Naive thymus-derived CD4-positive, alpha-beta T cell (primary cell): ENCODE measurements around the gene ACOT9. TPM values are rescaled to one million over a fixed set of nuclear protein-coding genes. Genes with fewer than 3 reads are reported as not detected.
"Not testable (repeated sequence)": the region's sequence is repeated elsewhere in the genome, so short reads cannot be mapped to it uniquely, and the experiment has no call there.

Experiments used
- ATAC-seq: fragments of 150-1000 bp; cut with Tn5 transposase; 2 replicates; pipeline ENCODE4 v1.10.0; 2021; ENCODE audit warnings: mild to moderate bottlenecking, moderate library complexity
- CTCF ChIA-PET: fragments of 350-600 bp; sonication (Branson Sonifier 250); formaldehyde crosslinking; loops from one replicate; lab custom pipeline; 2021; ENCODE audit warnings: antibody characterized with exemption; lab: Charles Lee
- POLR2A ChIA-PET: fragments of 350-600 bp; sonication (Branson Sonifier 250); formaldehyde crosslinking; loops from one replicate; lab custom pipeline; 2021; ENCODE audit warnings: antibody characterized with exemption, inconsistent platforms; lab: Charles Lee
- DNase-seq, 9 donors: peaks; one replicate each; pipeline versions ENCODE4 v3.0.0 to v3.0.0-alpha.2; 2020 to 2022; ENCODE audit warnings: mixed read lengths in 1 of 9
- H3K27ac ChIP-seq: one replicate; pipeline ENCODE4 v1.7.0; 2013; ENCODE audit warnings: mild to moderate bottlenecking, low read depth, low read length, moderate library complexity
- H3K27me3 ChIP-seq, 2 donors: one replicate each; pipeline ENCODE4 v1.7.0; 2013; ENCODE audit warnings: low read length in 2 of 2, mild to moderate bottlenecking in 2 of 2, moderate library complexity in 2 of 2; ENCODE audit not compliant: control insufficient read depth in 2 of 2, insufficient read depth in 2 of 2
- H3K36me3 ChIP-seq, 3 experiments: 1 replicate in 2 of 3; 2 replicates in 1 of 3; pipeline ENCODE4 v1.7.0; 2013; ENCODE audit warnings: low read length in 3 of 3, mild to moderate bottlenecking in 3 of 3, moderate library complexity in 1 of 3; ENCODE audit not compliant: insufficient read depth in 3 of 3, control insufficient read depth in 2 of 3
- H3K4me1 ChIP-seq, 2 donors: one replicate each; pipeline ENCODE4 v1.7.0; 2013; ENCODE audit warnings: low read length in 2 of 2, mild to moderate bottlenecking in 2 of 2, moderate library complexity in 1 of 2; ENCODE audit not compliant: control insufficient read depth in 2 of 2, insufficient read depth in 2 of 2
- H3K4me3 ChIP-seq: 2 replicates; pipeline ENCODE4 v1.7.0; 2013; ENCODE audit warnings: mild to moderate bottlenecking, low read length
- H3K9me3 ChIP-seq, 3 experiments: 1 replicate in 2 of 3; 2 replicates in 1 of 3; pipeline ENCODE4 v1.7.0; 2013; ENCODE audit warnings: low read length in 3 of 3; ENCODE audit not compliant: control insufficient read depth in 2 of 3
- H3K27ac Mint-ChIP-seq, 9 donors: one replicate each; pipeline ENCODE4 v1.8.0; 2020 to 2022; ENCODE audit warnings: mixed read lengths in 9 of 9, mild to moderate bottlenecking in 8 of 9, moderate library complexity in 5 of 9, inconsistent platforms in 2 of 9
- H3K27me3 Mint-ChIP-seq, 5 donors: one replicate each; pipeline ENCODE4 v1.8.0; 2021 to 2022; ENCODE audit warnings: mixed read lengths in 5 of 5, mild to moderate bottlenecking in 1 of 5
- H3K36me3 Mint-ChIP-seq, 5 donors: one replicate each; pipeline ENCODE4 v1.8.0; 2020 to 2022; ENCODE audit warnings: mixed read lengths in 5 of 5, mild to moderate bottlenecking in 3 of 5, inconsistent platforms in 1 of 5
- H3K4me1 Mint-ChIP-seq, 7 donors: one replicate each; pipeline ENCODE4 v1.8.0; 2020 to 2022; ENCODE audit warnings: mixed read lengths in 7 of 7, mild to moderate bottlenecking in 3 of 7, inconsistent platforms in 1 of 7
- H3K4me3 Mint-ChIP-seq, 10 donors: one replicate each; pipeline ENCODE4 v1.8.0; 2020 to 2022; ENCODE audit warnings: mild to moderate bottlenecking in 10 of 10, mixed read lengths in 10 of 10, moderate library complexity in 6 of 10, inconsistent platforms in 2 of 10
- H3K9me3 Mint-ChIP-seq, 11 donors: one replicate each; pipeline ENCODE4 v1.8.0; 2020 to 2022; ENCODE audit warnings: mixed read lengths in 11 of 11, mild to moderate bottlenecking in 4 of 11, inconsistent platforms in 1 of 11, moderate library complexity in 1 of 11
- intact Hi-C, 2 donors: fragments of 100-400 bp; cut with micrococcal nuclease; formaldehyde crosslinking; loops; one replicate each; pipeline ENCODE4 v1.15.1; 2023
- polyA plus RNA-seq, 2 donors: library from polyadenylated mRNA; unstranded; fragments of 300-500 nt; fragmentation: Illumina TruSeq; gene quantifications; one replicate each; pipeline ENCODE4 v1.2.3, GENCODE V29; 2021
- total RNA-seq, 6 experiments: library from RNA in 5 of 6; stranded (reverse) in 5 of 6; gene quantifications; 1 replicate in 5 of 6; 2 replicates in 1 of 6; pipeline ENCODE4 v1.2.3 and lab custom pipeline; 2021 to 2026

ACOT9 gene
- total and polyA plus RNA-seq, 7 experiments from 2014 or later: 5.9 to 40.1 (median 9.0) TPM

DNA sequence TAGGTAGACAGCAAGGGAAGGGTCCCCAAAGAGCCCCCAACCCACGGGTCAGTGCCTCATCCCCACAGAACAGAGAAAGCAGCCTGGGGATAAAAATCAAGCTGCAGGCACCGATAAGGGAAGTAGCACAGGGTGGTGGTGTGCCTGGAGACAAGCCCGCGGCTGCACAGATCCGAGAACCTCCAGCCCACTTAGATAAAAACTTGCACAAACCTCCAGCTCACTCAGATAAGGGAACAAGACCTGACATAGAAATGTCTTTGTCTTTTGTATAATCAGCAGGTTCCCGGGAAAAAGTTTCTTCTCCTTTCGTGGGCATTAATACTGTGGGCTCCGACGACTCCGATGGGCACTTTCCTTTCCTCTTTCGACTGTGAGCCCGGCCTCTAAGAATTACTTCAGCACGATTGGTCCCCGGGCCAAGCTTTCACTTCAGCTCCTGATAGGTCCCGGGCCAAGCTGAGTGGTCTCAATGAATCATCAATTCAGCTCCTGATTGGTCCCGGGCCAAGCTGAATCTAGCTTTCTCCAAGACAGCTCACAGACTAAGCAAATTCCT is 43.4 kb downstream of the ACOT9 start:
- intact Hi-C loops: loop anchor here in 1 of 2 donors (10.0 kb wide), 1 partner anchor 355 kb away; the partner anchor contains the start of gene EIF2S3
- Histone ChIP-seq H3K36me3 (no peaks in the 10 kb centered on the region), H3K4me1 (no peaks in the 10 kb centered on the region), H3K27me3 (no peaks in the 10 kb centered on the region), H3K9me3 (no peaks in the 10 kb centered on the region), H3K27ac (no peak overlapping the region), H3K4me3 (no peak overlapping the region)
- Mint-ChIP-seq H3K36me3 (peaks cover 0 to 11% (median 6%) of the 10 kb centered on the region in 5 donors), H3K4me1 (peaks cover 0 to 4% (median 0%) of the 10 kb centered on the region in 7 donors), H3K9me3 (no peaks in the 10 kb centered on the region), H3K4me3 (peak overlapping the region in 9 of 10 donors; percentile 21 to 78 (median 65)), H3K27ac (peak overlapping the region in 1 of 9 donors; percentile 67), H3K27me3 (no peaks in the 10 kb centered on the region)
- CTCF ChIA-PET: interaction anchor here (2.7 kb wide), 1 partner anchor 202 kb away, joined by 9 read pairs; no protein-coding TSS in a partner anchor
- DNase-seq (peak in 1 of 9 donors; percentile 7), ATAC-seq (peak; percentile 64)
- POLR2A ChIA-PET: interaction anchor here (0.8 kb wide), 1 partner anchor 234 kb away, joined by 3 read pairs; no protein-coding TSS in a partner anchor

DNA sequence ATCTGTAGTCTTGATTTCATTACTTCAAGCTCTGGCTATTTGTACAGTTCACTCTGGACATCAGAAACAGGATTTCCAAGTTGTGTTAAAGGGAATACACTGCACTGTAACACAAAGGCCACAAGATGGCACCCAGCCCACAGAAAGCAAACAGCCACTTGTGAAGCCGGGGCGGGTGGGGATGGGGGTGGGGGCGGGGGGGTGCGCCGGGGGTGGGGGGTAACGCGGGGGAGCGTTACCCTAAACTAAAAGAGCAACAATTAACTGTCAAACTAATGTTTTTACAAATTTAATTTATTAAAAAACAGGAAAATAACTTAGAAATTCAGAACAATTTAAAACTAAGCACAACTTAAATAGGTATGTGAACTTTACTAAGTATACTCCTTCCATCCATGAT is 48.5 kb downstream of the ACOT9 start:
- ChIA-PET CTCF (interaction anchor here (5.4 kb wide), 1 partner anchor 208 kb away, joined by 36 read pairs; no protein-coding TSS in a partner anchor), POLR2A (no interaction called here)
- Mint-ChIP-seq H3K4me3 (no peak overlapping the region), H3K27ac (no peak overlapping the region), H3K27me3 (no peaks in the 10 kb centered on the region), H3K36me3 (no peaks in the 10 kb centered on the region), H3K4me1 (peaks cover 0 to 4% (median 0%) of the 10 kb centered on the region in 7 donors), H3K9me3 (no peaks in the 10 kb centered on the region)
- Histone ChIP-seq H3K4me1 (no peaks in the 10 kb centered on the region), H3K27me3 (no peaks in the 10 kb centered on the region), H3K27ac (no peak overlapping the region), H3K9me3 (no peaks in the 10 kb centered on the region), H3K36me3 (no peaks in the 10 kb centered on the region), H3K4me3 (no peak overlapping the region)
- ATAC-seq (peak; percentile 78), DNase-seq (peak in 7 of 9 donors; percentile 7 to 40 (median 34))
- intact Hi-C loops: loop anchor here (1.0 to 10.0 kb wide), 5 partner anchors 62 to 360 kb away; partner anchors contain the start of gene EIF2S3 (in 2 of the 2)

DNA sequence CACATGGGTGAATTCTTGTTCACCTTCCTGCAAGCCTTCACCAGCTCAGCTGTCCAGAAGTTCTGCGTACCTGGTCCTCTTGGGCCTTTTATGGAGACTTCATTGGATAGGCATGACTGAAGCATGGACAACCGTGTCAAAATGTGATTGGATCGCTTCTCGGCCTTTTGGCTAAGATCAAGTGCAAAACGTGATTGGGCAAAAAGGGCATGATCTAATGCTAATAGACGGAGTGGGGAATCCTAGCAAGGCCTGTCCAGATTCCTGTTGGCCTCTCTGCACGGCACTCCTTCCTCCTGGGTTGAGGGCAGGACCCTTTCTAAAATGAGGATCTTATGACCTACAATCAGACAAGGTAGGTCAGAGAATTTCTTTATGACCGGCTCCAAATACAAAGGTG is 50.9 kb downstream of the ACOT9 start:
- Mint-ChIP-seq H3K27me3 (no peaks in the 10 kb centered on the region), H3K4me3 (no peak overlapping the region), H3K4me1 (peaks cover 0 to 4% (median 0%) of the 10 kb centered on the region in 7 donors), H3K36me3 (peaks cover 0 to 3% (median 0%) of the 10 kb centered on the region in 5 donors), H3K27ac (no peak overlapping the region), H3K9me3 (no peaks in the 10 kb centered on the region)
- Histone ChIP-seq H3K36me3 (peaks cover 0 to under 1% (median 0%) of the 10 kb centered on the region in 3 experiments), H3K27me3 (no peaks in the 10 kb centered on the region), H3K4me1 (no peaks in the 10 kb centered on the region), H3K4me3 (no peak overlapping the region), H3K27ac (no peak overlapping the region), H3K9me3 (no peaks in the 10 kb centered on the region)
- DNase-seq: no peak
- intact Hi-C loops: loop anchor here in 1 of 2 donors (10.0 kb wide), 1 partner anchor 363 kb away; the partner anchor contains the start of gene EIF2S3
- no peak for ATAC-seq
- ChIA-PET POLR2A (no interaction called here), CTCF (interaction anchor here (0.6 to 5.4 kb wide), 3 partner anchors 9 to 363 kb away, joined by 3 to 36 read pairs (median 3); no protein-coding TSS in a partner anchor)

DNA sequence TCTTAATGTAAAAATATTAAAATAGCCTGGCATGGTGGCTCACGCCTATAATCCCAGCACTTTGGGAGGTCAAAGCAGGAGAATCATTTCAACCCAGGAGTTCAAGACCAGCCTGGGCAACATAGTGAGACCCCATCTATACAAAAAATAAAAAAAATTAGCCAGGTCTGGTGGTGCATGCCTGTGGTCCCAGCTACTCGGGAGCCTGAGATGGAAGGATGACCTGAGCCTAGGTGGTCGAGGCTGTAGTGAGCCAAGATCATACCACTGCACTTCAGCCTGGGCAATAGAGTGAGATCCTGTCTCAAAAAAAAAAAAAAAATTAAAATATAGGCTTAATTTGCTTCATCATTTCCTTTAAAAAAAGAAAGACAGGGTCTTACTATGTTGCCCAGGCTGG is 66.6 kb downstream of the ACOT9 start:
- H3K9me3 ChIP-seq, H3K27me3 ChIP-seq, H3K4me3 Mint-ChIP-seq, H3K27ac Mint-ChIP-seq, H3K4me3 ChIP-seq, ATAC-seq, CTCF ChIA-PET, DNase-seq, H3K36me3 ChIP-seq, H3K27ac ChIP-seq, intact Hi-C loops, POLR2A ChIA-PET, H3K36me3 Mint-ChIP-seq, H3K9me3 Mint-ChIP-seq, H3K27me3 Mint-ChIP-seq, H3K4me1 ChIP-seq: not testable (repeated sequence)
- peaks cover 0 to 13% (median 4%) of the 10 kb centered on the region in 7 donors for H3K4me1 Mint-ChIP-seq

DNA sequence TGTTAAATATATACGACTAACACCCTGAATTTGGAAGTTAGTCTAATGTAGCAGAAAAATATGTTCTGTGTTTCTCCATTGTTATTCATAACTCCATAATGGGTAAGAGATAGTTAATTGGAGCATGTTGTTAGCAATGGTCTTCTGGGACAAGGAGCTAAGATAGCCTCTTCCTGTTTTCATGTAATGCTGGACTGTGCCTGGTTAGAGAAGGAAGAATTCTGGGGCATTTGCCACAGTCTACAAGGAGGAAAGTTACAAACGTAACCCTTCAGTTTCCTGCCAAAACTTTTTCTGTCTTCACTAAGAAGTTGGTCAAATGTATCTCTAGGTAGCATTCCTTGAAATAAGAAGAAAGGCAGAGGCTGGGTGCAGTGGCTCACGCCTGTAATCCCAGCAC is 70.0 kb downstream of the ACOT9 start:
- Mint-ChIP-seq H3K4me3 (no peak overlapping the region), H3K27ac (no peak overlapping the region), H3K27me3 (no peaks in the 10 kb centered on the region), H3K36me3 (peaks cover 0 to 5% (median 0%) of the 10 kb centered on the region in 5 donors), H3K4me1 (peaks cover 0 to 22% (median 13%) of the 10 kb centered on the region in 7 donors), H3K9me3 (no peaks in the 10 kb centered on the region)
- no peaks in the 10 kb centered on the region for H3K27me3 ChIP-seq
- H3K36me3 ChIP-seq: peaks cover 0 to 4% (median 0%) of the 10 kb centered on the region in 3 experiments
- CTCF ChIA-PET: no interaction called here
- no peak overlapping the region for H3K27ac ChIP-seq
- intact Hi-C loops: no loop called here
- no peak overlapping the region for H3K4me3 ChIP-seq
- ATAC-seq (no peak), DNase-seq (no peak)
- POLR2A ChIA-PET: no interaction called here
- no peaks in the 10 kb centered on the region for H3K9me3 ChIP-seq
- H3K4me1 ChIP-seq: peaks cover 4 to 5% of the 10 kb centered on the region in 2 donors

DNA sequence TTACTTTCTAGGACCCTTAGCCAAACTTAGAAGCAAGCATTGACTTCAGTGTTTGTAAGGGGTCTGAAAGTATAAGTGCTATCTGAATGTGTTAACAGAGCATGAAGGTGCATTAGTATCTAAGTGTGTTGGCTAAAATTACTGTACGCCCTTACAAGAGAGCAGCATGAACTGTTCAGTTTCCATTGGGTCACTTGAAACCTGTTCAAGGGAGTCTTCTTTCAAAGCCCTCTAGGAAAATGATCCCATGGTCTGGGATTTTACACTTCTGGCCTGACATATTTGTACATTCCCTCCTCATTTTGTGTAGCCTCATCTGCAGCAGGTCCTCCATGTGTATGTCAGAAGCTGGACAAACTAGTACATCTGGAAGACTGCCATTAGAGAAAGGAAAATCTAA is 72.5 kb downstream of the ACOT9 start:
- Histone ChIP-seq H3K27me3 (no peaks in the 10 kb centered on the region), H3K36me3 (peaks cover 0 to 4% (median 0%) of the 10 kb centered on the region in 3 experiments), H3K27ac (no peak overlapping the region), H3K4me1 (peaks cover 6 to 9% of the 10 kb centered on the region in 2 donors), H3K4me3 (no peak overlapping the region), H3K9me3 (no peaks in the 10 kb centered on the region)
- Mint-ChIP-seq H3K27ac (peak overlapping the region in 1 of 9 donors; percentile 73), H3K9me3 (no peaks in the 10 kb centered on the region), H3K4me1 (peaks cover 6 to 25% (median 18%) of the 10 kb centered on the region in 7 donors), H3K4me3 (no peak overlapping the region), H3K36me3 (peaks cover 0 to 6% (median 0%) of the 10 kb centered on the region in 5 donors), H3K27me3 (no peaks in the 10 kb centered on the region)
- ChIA-PET POLR2A (no interaction called here), CTCF (no interaction called here)
- intact Hi-C loops: no loop called here
- DNase-seq (no peak), ATAC-seq (no peak)
